ENCODE results near the gene CSPG4.

- TF ChIP-seq POLR2A (IDR thresholded peaks at IDR 0.05) (no peak), CTCF (IDR thresholded peaks at IDR 0.05) (no peak)
Measured at GRCh38 chr15:75695220-75695619, 17.4 kb downstream of the CSPG4 start.
